Cardiac septum (tissue), 1 donor: Measurements from ENCODE around the gene AKAP13. TPM values are rescaled to one million over a fixed set of nuclear protein-coding genes. Genes with fewer than 3 reads are reported as not detected.

Source experiments
- DNase-seq: peaks from one replicate; pipeline ENCODE4 v3.0.0-alpha.2; 2020; ENCODE audit warnings: low spot score
- intact Hi-C: fragments of 100-400 bp; cut with DNase I; formaldehyde crosslinking; loops from one replicate; pipeline ENCODE4 v1.14.0; 2022
- total RNA-seq: library from RNA; stranded (reverse); fragmentation: NEBNext Ultra II Directional; extraction: Animal tissue kit (Norgen Biotek cat#: 25700); gene quantifications from one replicate; pipeline ENCODE4 v1.2.1, GENCODE V29; 2021
- donor health status: DM: no; HTN: no; CAD: no.

The AKAP13 gene
- total RNA-seq, 1 donor from 2014 or later, result 458 TPM

DNA sequence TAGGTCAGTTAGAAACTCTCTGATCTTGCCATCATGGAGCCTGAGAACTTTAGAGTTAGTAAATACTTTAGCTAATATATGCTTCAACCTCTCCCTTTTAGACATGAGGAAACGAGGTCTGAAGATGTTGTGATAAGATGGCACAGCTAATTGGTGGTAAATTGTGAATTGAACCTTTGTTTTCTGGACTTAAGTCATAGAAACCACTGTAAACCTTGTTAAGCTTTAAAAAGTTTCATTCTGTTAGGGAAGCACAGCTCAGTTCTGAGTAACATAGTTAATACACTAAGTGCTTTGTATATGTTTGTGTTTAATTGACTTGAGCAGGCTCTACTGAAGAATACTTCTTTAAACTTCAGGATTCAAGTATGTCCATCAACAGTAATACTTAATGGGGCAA, 108.6 kb downstream of the AKAP13 start:
- no peak for DNase-seq
- intact Hi-C loops, result no loop called here

DNA sequence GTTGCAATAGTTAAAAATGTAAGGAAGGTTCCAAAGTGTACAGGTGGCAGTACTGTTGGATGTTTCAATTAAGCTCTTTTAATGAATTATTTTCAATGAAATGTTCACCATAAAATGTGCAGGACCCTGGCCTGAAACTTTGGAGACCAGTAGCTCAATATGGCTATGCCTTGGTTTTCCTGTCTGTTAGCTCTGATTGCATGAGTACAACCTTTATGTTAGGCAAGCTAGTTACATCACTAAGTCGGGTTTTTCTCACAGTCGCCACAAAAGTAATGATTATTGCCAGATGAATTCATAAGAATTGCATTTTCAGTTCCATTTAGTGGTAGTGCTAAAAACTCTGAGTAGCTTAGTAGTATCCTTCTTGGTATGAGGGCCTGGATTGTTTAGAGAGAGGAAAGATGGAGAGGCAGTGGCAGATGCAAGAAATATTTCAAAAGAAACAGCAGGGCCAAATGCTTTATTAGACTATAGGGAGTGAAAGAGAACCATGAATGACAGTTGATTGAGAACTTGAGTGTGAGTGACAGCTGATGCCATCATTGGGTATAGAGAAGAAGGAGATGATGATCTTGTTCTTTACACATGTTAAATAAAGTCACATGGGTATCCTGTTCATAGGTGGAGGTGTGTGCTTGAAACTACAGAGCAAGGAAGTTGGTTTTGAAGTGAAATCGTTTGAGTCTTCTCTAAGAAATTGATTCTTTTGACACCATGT, 109.5 kb downstream of the AKAP13 start:
- DNase-seq, result no peak
- intact Hi-C loops, result loop anchor here (10.0 kb wide), 1 partner anchor 105 kb away; the partner anchor contains the start of gene AKAP13

DNA sequence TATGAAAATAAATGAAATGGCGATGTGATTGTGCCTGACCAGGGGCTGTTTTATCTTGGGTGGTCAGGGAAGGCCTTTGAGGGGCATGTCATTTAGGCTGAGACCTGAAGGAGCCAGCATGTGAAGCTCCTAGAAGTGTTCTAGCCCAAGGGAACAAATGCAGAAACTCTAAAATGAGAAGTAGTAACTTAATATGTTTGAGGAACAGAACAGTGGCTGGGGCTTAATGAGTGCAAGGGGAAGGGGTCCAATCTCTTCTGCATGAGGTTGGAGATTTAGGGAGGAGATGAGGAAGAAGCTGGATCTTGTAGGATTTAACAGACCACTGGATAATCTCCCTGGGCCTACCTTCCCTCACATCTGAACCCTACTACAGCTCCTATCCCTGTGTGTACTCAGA, 110.5 kb downstream of the AKAP13 start:
- no peak for DNase-seq
- intact Hi-C loops, result loop anchor here (10.0 kb wide), 1 partner anchor 106 kb away; the partner anchor contains the start of gene AKAP13

DNA sequence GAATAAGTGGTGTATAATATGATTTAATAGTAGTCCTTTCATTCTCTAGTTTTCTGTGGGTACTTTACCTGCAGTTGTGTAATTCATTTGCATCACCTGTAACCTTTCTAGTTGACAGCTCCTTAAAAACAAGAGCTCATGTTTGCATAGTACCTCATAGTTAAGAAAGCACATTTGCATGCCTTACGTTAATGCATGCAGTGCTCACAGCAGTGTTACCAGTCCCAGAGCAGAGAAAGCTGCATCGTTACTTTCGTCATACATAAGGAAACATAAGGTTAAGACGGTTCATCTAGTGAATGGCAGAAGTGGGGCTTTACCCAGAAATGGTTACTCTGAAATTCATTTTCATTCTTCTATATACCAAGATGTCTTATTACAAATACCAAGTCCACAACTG, 111.3 kb downstream of the AKAP13 start:
- DNase-seq, result no peak
- intact Hi-C loops, result loop anchor here (10.0 kb wide), 1 partner anchor 107 kb away; the partner anchor contains the start of gene AKAP13

DNA sequence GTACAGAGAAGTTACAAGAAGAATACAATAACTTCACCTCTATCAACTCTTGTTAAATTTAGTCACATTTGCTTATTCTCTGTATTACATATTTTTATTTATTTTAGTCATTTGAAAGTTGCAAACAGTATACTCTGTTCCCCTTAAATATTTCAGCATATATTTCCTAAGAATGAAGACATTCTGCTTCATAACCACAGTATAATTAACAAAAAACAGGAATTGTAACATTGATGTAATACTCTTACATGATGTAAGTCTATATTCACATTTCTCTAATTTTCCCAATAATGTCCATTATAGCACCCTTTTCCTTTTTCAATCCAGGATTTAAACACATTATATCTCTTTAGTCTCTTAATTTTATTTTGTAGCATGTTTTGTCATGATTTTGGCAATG, 112.0 kb downstream of the AKAP13 start:
- intact Hi-C loops, result loop anchor here (10.0 kb wide), 1 partner anchor 108 kb away; the partner anchor contains the start of gene AKAP13
- no peak for DNase-seq

DNA sequence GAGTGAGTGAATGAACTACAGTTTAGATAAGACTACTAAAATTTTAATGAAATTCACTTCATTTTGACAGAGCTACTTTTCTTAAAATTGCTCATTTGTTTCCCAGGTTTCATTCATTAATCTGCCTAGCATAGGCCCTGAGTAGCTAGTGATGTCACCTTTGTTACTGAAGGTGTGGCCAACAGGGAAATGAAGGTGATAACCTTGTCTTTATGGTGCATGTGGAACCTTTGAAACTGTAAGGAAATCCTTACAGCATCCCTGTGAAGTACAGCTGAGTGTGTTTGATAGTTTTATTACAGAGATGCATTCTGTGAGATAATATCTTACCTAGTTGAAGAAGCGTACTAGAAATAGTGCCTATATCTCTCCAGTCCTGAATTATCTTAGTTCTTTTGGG, 112.9 kb downstream of the AKAP13 start:
- no peak for DNase-seq
- intact Hi-C loops, result loop anchor here (10.0 kb wide), 1 partner anchor 108 kb away; the partner anchor contains the start of gene AKAP13

DNA sequence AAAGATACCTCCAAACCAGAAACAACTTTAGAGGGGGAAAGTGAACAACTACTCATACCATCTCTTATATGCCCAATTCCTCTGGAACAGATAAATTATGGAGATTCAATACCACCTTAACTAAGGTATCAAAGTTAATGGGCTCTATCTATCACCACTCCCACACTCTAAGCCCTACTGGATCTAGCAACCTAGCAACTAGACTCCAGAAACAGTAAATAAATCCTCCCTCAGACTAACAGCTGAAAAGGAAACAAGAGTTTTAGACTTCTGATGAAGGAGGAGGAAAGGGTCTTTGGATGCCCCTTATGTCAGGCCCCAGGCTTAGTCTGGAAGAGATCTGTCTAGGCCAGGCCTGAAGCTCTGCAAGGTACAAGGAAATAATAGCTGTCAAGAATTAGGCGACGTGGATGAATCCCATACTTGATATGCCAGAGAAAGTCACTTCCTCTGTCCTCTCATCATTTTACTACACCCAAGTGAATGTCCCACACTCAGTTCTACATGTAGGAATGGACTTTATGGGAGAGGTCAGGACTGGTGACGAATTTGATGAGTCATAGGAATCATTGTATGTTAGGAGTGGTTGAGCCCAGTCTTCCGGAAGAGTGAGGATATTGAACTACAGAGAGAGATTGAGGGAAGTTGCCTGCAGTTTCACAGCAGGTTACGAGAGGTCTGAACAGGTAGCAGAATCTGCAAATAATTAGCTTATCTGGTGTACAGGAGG, 113.8 kb downstream of the AKAP13 start:
- intact Hi-C loops, result loop anchor here (10.0 kb wide), 1 partner anchor 109 kb away; the partner anchor contains the start of gene AKAP13
- no peak for DNase-seq

DNA sequence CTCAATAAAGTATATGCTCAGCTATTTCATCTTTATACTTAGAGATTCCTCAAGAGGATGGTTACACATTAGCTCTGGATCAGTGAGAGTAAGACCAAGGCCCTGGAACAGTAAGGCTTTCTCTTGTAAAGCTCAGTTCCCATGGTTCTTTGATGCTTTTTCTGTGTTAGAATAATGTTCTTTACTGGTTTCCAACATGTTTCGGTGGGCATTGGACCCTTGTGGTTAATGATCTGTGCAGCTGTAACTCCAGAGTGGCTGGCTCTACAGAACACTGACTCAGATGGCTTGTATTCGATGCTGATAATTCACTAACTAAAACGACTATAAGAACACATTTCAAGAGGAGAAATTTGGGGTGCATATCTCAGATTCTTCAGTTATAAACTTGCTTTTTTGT, 114.7 kb downstream of the AKAP13 start:
- intact Hi-C loops, result loop anchor here (5.0 to 10.0 kb wide), 2 partner anchors 110 to 227 kb away; partner anchors contain the start of gene AKAP13
- DNase-seq, result no peak

DNA sequence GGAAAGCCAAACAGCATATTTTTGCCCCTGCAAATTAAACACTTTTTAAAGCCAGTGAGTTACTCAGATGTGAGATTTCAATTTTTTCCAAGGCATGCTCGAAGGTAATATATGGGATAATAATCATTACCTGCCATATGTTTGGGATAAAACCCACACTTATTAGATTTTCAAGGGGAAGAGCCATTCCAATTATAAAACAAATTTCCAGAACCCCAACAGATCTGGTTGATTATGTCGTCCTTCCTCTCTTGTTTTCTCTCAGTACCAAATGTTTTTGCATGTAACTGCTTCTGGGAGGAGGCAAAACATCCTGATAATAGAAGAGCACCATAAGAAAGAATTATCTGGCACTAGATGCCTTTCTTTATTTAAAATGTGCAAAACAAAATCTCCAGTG, 115.1 kb downstream of the AKAP13 start:
- no peak for DNase-seq
- intact Hi-C loops, result loop anchor here (5.0 to 10.0 kb wide), 2 partner anchors 111 to 227 kb away; partner anchors contain the start of gene AKAP13

DNA sequence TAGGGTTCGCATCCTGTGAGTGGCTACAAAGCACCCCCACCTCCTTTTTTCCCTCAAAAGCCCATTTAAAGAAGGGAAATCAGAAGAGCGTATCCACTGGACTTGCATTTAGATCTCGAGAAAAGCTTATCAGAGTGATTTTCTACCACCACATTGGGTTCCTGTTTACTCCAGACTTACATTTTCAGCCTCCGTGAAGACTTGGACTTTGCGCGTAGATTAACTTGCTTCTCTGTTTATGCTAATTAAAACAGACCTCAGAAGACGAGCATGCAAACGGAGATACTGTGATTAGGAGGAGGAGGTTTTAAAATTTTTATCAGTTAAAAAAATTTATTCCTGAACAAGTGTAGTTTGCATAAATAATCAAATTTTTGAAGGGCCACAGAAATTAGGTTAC, 115.7 kb downstream of the AKAP13 start:
- intact Hi-C loops, result loop anchor here (5.0 to 10.0 kb wide), 2 partner anchors 111 to 226 kb away; partner anchors contain the start of gene AKAP13
- no peak for DNase-seq

DNA sequence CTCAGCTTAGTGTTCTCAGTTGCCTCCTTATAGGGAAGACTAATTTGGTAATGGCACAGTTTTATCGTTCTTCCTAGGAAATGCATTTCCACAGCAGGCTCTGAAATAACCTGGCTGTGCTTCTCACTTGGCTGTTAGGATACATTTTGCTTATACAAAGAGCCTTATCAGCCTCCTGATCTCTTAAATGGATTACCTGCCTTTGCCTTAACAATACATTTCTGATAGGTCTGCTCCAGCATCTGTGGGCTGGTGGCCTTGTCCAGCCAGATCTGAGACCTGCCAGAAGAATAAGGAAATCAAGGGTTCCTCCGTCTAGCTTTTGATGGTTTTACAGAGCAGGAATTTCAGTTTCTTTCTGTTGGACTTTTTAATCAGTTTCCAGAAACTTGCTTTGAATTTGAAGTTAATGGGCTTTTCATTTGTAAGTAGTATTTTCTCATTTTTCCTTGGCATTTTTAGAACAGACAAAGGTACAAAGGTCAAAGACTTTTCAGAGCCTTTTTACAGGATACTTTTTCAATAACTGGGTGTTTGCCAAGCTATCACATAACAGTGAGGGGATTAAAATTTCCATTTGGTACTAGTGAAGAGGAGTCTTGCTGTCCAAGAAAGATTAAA, 116.3 kb downstream of the AKAP13 start:
- intact Hi-C loops, result loop anchor here (5.0 to 10.0 kb wide), 2 partner anchors 112 to 226 kb away; partner anchors contain the start of gene AKAP13
- DNase-seq, result no peak

DNA sequence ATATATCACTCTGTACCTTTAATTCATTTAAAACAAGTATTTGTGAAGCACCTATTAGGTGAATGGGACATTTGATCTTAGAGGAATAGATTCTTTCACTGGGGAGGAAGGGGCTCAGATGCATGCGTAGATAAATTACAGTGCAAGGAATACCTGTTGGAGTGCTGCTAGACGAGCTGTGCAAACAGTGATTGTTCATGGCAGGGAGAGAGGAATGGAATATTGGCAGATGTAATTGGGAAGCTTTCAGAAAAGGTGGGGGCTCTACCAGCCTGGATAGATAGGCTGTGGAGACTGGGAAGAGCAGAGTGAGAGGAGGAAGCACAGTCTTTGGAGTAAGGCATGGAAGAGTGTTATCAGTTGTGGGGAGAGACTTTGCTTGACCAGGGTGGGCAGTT, 116.8 kb downstream of the AKAP13 start:
- no peak for DNase-seq
- intact Hi-C loops, result loop anchor here (5.0 to 10.0 kb wide), 2 partner anchors 112 to 225 kb away; partner anchors contain the start of gene AKAP13

DNA sequence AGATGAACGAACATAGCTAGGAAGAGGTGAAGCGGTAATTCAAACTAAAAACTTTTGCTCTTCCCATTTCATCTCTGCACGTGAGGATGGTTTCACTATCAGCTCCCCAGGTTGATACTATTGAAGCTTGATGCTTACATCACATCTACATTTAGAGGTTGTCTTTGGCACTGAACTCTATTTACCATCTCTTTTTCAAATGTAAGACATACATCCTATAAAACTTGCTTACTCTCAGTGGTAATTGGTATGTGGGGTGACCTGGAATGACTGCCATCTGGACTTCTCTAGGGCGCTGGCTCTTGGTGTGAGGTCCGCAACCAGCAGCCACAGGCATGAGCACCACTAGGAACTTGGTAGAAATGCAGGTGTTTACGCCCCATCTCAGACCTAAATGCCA, 118.1 kb downstream of the AKAP13 start:
- intact Hi-C loops, result loop anchor here (5.0 to 10.0 kb wide), 2 partner anchors 114 to 224 kb away; partner anchors contain the start of gene AKAP13
- DNase-seq, result no peak

DNA sequence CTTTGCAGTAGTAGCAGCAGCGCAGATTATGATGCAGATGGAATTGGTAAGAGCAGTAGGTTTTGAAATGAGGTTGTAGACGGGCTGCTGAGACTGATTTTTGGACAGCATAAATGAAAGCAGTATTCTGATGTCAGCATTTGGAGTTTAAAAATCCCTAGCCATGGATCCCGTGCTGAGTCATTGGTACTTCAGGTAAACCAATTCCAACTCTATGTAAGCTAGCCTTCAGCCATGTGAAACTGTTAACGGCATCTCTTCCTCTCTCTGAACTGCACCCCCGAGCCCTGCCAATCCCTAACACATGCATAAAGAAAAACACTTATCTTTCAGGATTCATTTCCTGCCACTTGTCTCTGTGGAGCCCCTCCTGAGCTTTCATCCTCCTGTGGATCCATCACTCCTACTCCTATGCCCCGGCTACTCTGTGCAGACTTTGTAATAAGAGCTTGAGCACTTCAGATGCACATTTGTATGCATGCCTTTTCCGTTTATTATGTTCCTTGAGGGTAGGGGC, 119.0 kb downstream of the AKAP13 start:
- intact Hi-C loops, result loop anchor here (5.0 to 10.0 kb wide), 2 partner anchors 115 to 223 kb away; partner anchors contain the start of gene AKAP13
- DNase-seq, result no peak

DNA sequence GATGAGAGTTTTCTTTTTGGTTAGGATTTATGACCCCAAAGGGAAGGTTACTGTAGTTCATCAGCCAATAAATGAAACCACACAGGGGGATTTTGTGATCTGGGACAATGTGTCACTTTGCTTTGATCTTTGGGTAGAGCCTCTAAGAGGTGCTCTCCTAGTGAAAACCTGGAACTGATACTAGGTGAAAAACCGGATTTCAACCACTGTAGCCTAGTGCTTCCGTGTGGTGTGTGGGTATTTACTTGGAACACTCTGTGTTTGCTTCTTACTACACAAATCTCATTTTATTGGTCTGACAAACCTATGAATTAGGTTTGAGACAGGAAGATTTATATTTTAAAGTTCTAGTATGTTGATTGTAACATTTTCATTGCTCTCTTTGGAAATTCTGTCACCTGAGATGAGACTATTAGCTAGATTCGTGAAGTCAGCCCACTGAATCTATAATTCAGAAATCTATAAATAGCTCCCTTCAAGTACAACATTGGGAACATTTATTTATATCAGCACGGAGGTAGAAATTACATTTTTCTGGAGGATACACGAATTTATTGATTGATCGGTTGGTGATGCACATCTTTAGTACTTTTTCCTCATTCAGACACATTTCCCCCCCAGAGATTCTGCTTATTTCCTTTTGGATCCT, 119.8 kb downstream of the AKAP13 start:
- no peak for DNase-seq
- intact Hi-C loops, result loop anchor here (5.0 kb wide), 1 partner anchor 82 kb away; no protein-coding TSS in a partner anchor

DNA sequence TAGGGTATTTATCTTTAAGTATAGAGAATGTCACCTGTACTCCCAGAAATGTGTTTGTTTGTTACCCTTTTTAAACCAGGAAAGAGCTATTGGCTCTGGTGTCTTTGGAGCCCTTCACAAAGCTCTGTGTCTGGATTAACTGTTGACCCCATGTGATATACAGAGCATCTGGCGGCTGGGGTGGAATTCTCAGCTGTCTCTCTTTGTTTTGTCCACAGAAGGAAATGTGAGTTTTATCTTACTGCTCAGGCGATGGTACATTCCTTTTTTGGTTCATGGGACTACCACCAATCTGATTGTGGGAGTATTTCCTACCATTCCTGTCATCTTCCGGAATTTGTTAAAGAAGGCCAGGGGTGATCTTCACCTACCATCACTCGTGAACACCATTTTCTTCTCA, 120.3 kb downstream of the AKAP13 start:
- no peak for DNase-seq
- intact Hi-C loops, result loop anchor here (5.0 kb wide), 1 partner anchor 82 kb away; no protein-coding TSS in a partner anchor

DNA sequence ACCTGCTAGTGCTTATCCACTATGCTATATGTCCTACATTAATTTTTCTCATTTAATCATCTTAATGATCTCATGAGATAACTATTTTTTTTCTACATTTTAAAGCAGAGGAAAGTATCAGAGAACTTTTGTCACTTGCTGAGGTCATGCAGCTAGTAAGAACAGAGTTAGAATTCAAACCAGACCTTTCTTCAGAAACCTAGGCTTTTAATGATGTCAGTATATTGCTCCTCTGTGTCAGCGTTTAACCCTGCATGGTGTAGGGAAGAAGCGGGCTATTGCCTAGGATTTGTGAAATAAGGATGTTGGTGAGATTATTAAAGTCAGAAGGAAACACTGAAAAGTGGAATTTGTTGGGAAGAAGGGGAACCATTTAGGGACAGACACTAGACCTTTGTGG, 121.2 kb downstream of the AKAP13 start:
- DNase-seq, result no peak
- intact Hi-C loops, result loop anchor here (5.0 kb wide), 1 partner anchor 81 kb away; no protein-coding TSS in a partner anchor

DNA sequence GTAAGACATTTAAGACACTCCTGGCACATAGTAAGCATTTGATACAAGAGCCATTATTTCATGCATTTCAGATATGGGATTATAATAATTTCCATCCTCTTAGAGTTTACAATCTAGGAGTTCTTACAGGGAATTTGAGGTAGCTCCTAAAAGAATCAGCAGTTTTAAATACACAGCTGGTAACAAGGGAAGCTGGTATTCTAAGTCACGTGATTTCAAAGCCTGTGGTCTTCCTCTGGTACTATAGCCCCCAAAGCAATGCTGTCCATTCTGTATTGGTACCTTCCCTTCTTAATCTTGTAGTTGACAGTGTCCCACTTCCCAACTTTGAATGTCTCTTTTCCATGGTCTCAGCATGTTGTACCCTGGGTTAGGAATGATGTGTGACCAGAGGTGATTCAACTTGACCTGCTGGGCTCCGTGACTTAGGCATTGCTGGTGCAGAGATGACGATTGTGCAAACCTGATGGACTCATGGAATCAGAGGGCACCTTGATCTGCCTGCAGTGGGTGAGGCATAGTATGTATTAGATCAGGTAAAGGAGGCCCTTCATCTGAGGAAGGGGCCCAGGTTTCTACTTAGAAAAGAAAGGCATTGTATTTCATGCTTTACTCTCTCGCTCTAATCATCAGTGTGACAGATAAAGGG, 122.9 kb downstream of the AKAP13 start:
- no peak for DNase-seq
- intact Hi-C loops, result loop anchor here (5.0 kb wide), 1 partner anchor 79 kb away; no protein-coding TSS in a partner anchor
